ENCODE measurements around the gene GPC4. TPM values are rescaled to one million over a fixed set of nuclear protein-coding genes. Genes with fewer than 3 reads are reported as not detected.

The GPC4 gene
- total RNA-seq, 2 experiments from 2014 or later = not detected

GRCh38 chrX:133376422-133376821 lies 38.9 kb downstream of the GPC4 start:
- no peaks in the 10 kb centered on the region for H3K36me3 Mint-ChIP-seq (ENCODE audit: low read depth)
- no peak overlapping the region for H3K27ac Mint-ChIP-seq
- CTCF ChIA-PET = no interaction called here
- POLR2A ChIA-PET = no interaction called here
- DNase-seq = no peak
- no peak for ATAC-seq
- peaks cover 2% of the 10 kb centered on the region for H3K27me3 Mint-ChIP-seq
- intact Hi-C loops (cut with DNase I, micrococcal nuclease) = no loop called here
- no peak overlapping the region for H3K4me3 Mint-ChIP-seq
- H3K4me1 Mint-ChIP-seq = no peaks in the 10 kb centered on the region
- no peaks in the 10 kb centered on the region for H3K9me3 Mint-ChIP-seq (ENCODE audit: low read depth)

- ChIA-PET CTCF (no interaction called here), POLR2A (no interaction called here)
- no peaks in the 10 kb centered on the region for H3K36me3 Mint-ChIP-seq (ENCODE audit: low read depth)
- no peaks in the 10 kb centered on the region for H3K9me3 Mint-ChIP-seq (ENCODE audit: low read depth)
- intact Hi-C loops (cut with DNase I, micrococcal nuclease) = no loop called here
- no peak for ATAC-seq
- H3K4me1 Mint-ChIP-seq = no peaks in the 10 kb centered on the region
- no peak overlapping the region for H3K4me3 Mint-ChIP-seq
- DNase-seq = no peak
- H3K27me3 Mint-ChIP-seq = peaks cover 2% of the 10 kb centered on the region
- no peak overlapping the region for H3K27ac Mint-ChIP-seq
These were observed 39.5 kb downstream of the GPC4 start for GRCh38 chrX:133375615-133376340.

- ChIA-PET CTCF (no interaction called here), POLR2A (no interaction called here)
- Mint-ChIP-seq H3K27me3 (peaks cover 2% of the 10 kb centered on the region), H3K4me3 (no peak overlapping the region), H3K36me3 (ENCODE audit: low read depth) (no peaks in the 10 kb centered on the region), H3K27ac (no peak overlapping the region), H3K9me3 (ENCODE audit: low read depth) (no peaks in the 10 kb centered on the region), H3K4me1 (no peaks in the 10 kb centered on the region)
- ATAC-seq (no peak), DNase-seq (no peak)
- intact Hi-C loops (cut with DNase I, micrococcal nuclease) = no loop called here
These were observed 40.4 kb downstream of the GPC4 start for GRCh38 chrX:133374874-133375387.

GRCh38 chrX:133373386-133374079 lies 41.8 kb downstream of the GPC4 start:
- intact Hi-C loops (cut with DNase I, micrococcal nuclease) = no loop called here
- ChIA-PET POLR2A (no interaction called here), CTCF (interaction anchor here (0.5 kb wide), 1 partner anchor 35 kb away, joined by 5 read pairs; no protein-coding TSS in a partner anchor)
- ATAC-seq = no peak
- DNase-seq = no peak
- Mint-ChIP-seq H3K27me3 (peaks cover 2% of the 10 kb centered on the region), H3K36me3 (ENCODE audit: low read depth) (no peaks in the 10 kb centered on the region), H3K4me3 (no peak overlapping the region), H3K9me3 (ENCODE audit: low read depth) (no peaks in the 10 kb centered on the region), H3K4me1 (no peaks in the 10 kb centered on the region), H3K27ac (no peak overlapping the region)

GRCh38 chrX:133370696-133371275 lies 44.5 kb downstream of the GPC4 start:
- CTCF ChIA-PET = no interaction called here
- intact Hi-C loops (cut with DNase I, micrococcal nuclease) = no loop called here

GRCh38 chrX:133369065-133369464 lies 46.2 kb downstream of the GPC4 start:
- intact Hi-C loops (cut with DNase I, micrococcal nuclease) = no loop called here
- Mint-ChIP-seq H3K4me3 (no peak overlapping the region), H3K36me3 (ENCODE audit: low read depth) (no peaks in the 10 kb centered on the region), H3K4me1 (no peaks in the 10 kb centered on the region), H3K27ac (no peak overlapping the region), H3K27me3 (no peaks in the 10 kb centered on the region), H3K9me3 (ENCODE audit: low read depth) (no peaks in the 10 kb centered on the region)
- ATAC-seq = no peak
- POLR2A ChIA-PET = no interaction called here
- no peak for DNase-seq
- CTCF ChIA-PET = no interaction called here

More at GRCh38 chrX:133370696-133371275, 44.5 kb downstream of the GPC4 start:
- H3K9me3 Mint-ChIP-seq (ENCODE audit: low read depth) = no peaks in the 10 kb centered on the region
- H3K27me3 Mint-ChIP-seq = no peaks in the 10 kb centered on the region
- no peaks in the 10 kb centered on the region for H3K36me3 Mint-ChIP-seq (ENCODE audit: low read depth)
- no peak overlapping the region for H3K4me3 Mint-ChIP-seq
- POLR2A ChIA-PET = no interaction called here
- ATAC-seq (no peak), DNase-seq (no peak)
- no peaks in the 10 kb centered on the region for H3K4me1 Mint-ChIP-seq
- H3K27ac Mint-ChIP-seq = no peak overlapping the region

GRCh38 chrX:133366735-133367134 lies 48.6 kb downstream of the GPC4 start:
- ChIA-PET POLR2A (no interaction called here), CTCF (no interaction called here)
- Mint-ChIP-seq H3K4me3 (no peak overlapping the region), H3K9me3 (ENCODE audit: low read depth) (no peaks in the 10 kb centered on the region), H3K27me3 (no peaks in the 10 kb centered on the region), H3K36me3 (ENCODE audit: low read depth) (no peaks in the 10 kb centered on the region), H3K27ac (no peak overlapping the region), H3K4me1 (no peaks in the 10 kb centered on the region)
- intact Hi-C loops (cut with DNase I, micrococcal nuclease) = no loop called here
- ATAC-seq = no peak
- no peak for DNase-seq

GRCh38 chrX:133365871-133366611 lies 49.2 kb downstream of the GPC4 start:
- ATAC-seq (no peak), DNase-seq (no peak)
- CTCF ChIA-PET = no interaction called here
- no peaks in the 10 kb centered on the region for H3K9me3 Mint-ChIP-seq (ENCODE audit: low read depth)
- no peaks in the 10 kb centered on the region for H3K4me1 Mint-ChIP-seq
- no peaks in the 10 kb centered on the region for H3K36me3 Mint-ChIP-seq (ENCODE audit: low read depth)
- POLR2A ChIA-PET = no interaction called here
- no peaks in the 10 kb centered on the region for H3K27me3 Mint-ChIP-seq
- H3K27ac Mint-ChIP-seq = no peak overlapping the region
- intact Hi-C loops (cut with DNase I, micrococcal nuclease) = no loop called here
- H3K4me3 Mint-ChIP-seq = no peak overlapping the region

- ChIA-PET CTCF (no interaction called here), POLR2A (no interaction called here)
- Mint-ChIP-seq H3K4me3 (no peak overlapping the region), H3K4me1 (no peaks in the 10 kb centered on the region), H3K27me3 (no peaks in the 10 kb centered on the region), H3K36me3 (ENCODE audit: low read depth) (no peaks in the 10 kb centered on the region), H3K9me3 (ENCODE audit: low read depth) (no peaks in the 10 kb centered on the region), H3K27ac (no peak overlapping the region)
- intact Hi-C loops (cut with DNase I, micrococcal nuclease) = no loop called here
- DNase-seq (no peak), ATAC-seq (no peak)
These were observed 50.4 kb downstream of the GPC4 start for GRCh38 chrX:133364865-133365264.

- Mint-ChIP-seq H3K4me1 (no peaks in the 10 kb centered on the region), H3K27ac (no peak overlapping the region), H3K27me3 (peaks cover 2% of the 10 kb centered on the region), H3K4me3 (no peak overlapping the region), H3K36me3 (ENCODE audit: low read depth) (no peaks in the 10 kb centered on the region), H3K9me3 (ENCODE audit: low read depth) (no peaks in the 10 kb centered on the region)
- ChIA-PET CTCF (no interaction called here), POLR2A (no interaction called here)
- DNase-seq (no peak), ATAC-seq (no peak)
- intact Hi-C loops (cut with DNase I, micrococcal nuclease) = no loop called here
These were observed 51.1 kb downstream of the GPC4 start for GRCh38 chrX:133364196-133364595.

- Mint-ChIP-seq H3K36me3 (ENCODE audit: low read depth) (no peaks in the 10 kb centered on the region), H3K27me3 (peaks cover 2% of the 10 kb centered on the region), H3K4me1 (no peaks in the 10 kb centered on the region), H3K9me3 (ENCODE audit: low read depth) (no peaks in the 10 kb centered on the region), H3K4me3 (no peak overlapping the region), H3K27ac (no peak overlapping the region)
- ATAC-seq = no peak
- ChIA-PET POLR2A (no interaction called here), CTCF (no interaction called here)
- no peak for DNase-seq
- intact Hi-C loops (cut with DNase I, micrococcal nuclease) = no loop called here
These were observed 52.8 kb downstream of the GPC4 start for GRCh38 chrX:133362538-133362937.

GRCh38 chrX:133359466-133359865 lies 55.8 kb downstream of the GPC4 start:
- no peaks in the 10 kb centered on the region for H3K9me3 Mint-ChIP-seq (ENCODE audit: low read depth)
- DNase-seq (no peak), ATAC-seq (no peak)
- no peak overlapping the region for H3K27ac Mint-ChIP-seq
- peaks cover 2% of the 10 kb centered on the region for H3K27me3 Mint-ChIP-seq
- ChIA-PET POLR2A (no interaction called here), CTCF (no interaction called here)
- no peaks in the 10 kb centered on the region for H3K4me1 Mint-ChIP-seq
- intact Hi-C loops (cut with DNase I, micrococcal nuclease) = no loop called here
- no peaks in the 10 kb centered on the region for H3K36me3 Mint-ChIP-seq (ENCODE audit: low read depth)
- H3K4me3 Mint-ChIP-seq = no peak overlapping the region

All from activated CD4-positive, alpha-beta T cell treated with anti-CD3 and anti-CD28 coated beads for 36 hours (primary cell).